Activated CD8-positive, alpha-beta T cell treated with anti-CD3 and anti-CD28 coated beads for 36 hours (primary cell): ENCODE results near the gene SMAD3. TPM values are rescaled to one million over a fixed set of nuclear protein-coding genes. Genes with fewer than 3 reads are reported as not detected.
"Not testable (repeated sequence)": the region's sequence is repeated elsewhere in the genome, so short reads cannot be mapped to it uniquely, and the experiment has no call there.

Experiments
- ATAC-seq: fragments of 200-7000 bp; cut with Tn5 transposase; one replicate; pipeline ENCODE4 v1.10.0; 2021; ENCODE audit warnings: mild to moderate bottlenecking, moderate library complexity
- CTCF ChIA-PET: fragments of 350-600 bp; sonication (Branson Sonifier 250); formaldehyde crosslinking; loops from one replicate; lab custom pipeline; 2021; ENCODE audit warnings: antibody characterized with exemption; lab: Charles Lee
- POLR2A ChIA-PET: fragments of 350-600 bp; sonication (Branson Sonifier 250); formaldehyde crosslinking; loops from one replicate; lab custom pipeline; 2021; ENCODE audit warnings: antibody characterized with exemption; lab: Charles Lee
- DNase-seq: peaks from one replicate; pipeline ENCODE4 v3.0.0-alpha.2; 2020
- H3K27ac Mint-ChIP-seq: one replicate; pipeline ENCODE4 v1.8.0; 2021; ENCODE audit warnings: mild to moderate bottlenecking, mixed read lengths
- H3K27me3 Mint-ChIP-seq: one replicate; pipeline ENCODE4 v1.8.0; 2021; ENCODE audit warnings: mixed read lengths
- H3K36me3 Mint-ChIP-seq: one replicate; pipeline ENCODE4 v1.8.0; 2021; ENCODE audit warnings: low read depth, mixed read lengths
- H3K4me1 Mint-ChIP-seq: one replicate; pipeline ENCODE4 v1.8.0; 2021; ENCODE audit warnings: low read depth, mixed read lengths
- H3K4me3 Mint-ChIP-seq: one replicate; pipeline ENCODE4 v1.8.0; 2021; ENCODE audit warnings: mild to moderate bottlenecking, moderate library complexity, mixed read lengths
- H3K9me3 Mint-ChIP-seq: one replicate; pipeline ENCODE4 v1.8.0; 2021; ENCODE audit warnings: mixed read lengths
- intact Hi-C: fragments of 100-400 bp; cut with micrococcal nuclease; formaldehyde crosslinking; loops from one replicate; pipeline ENCODE4 v1.10.0; 2022
- total RNA-seq, 2 experiments: library from RNA; stranded (reverse); gene quantifications; one replicate each; pipeline ENCODE4 v1.2.3, GENCODE V29; 2021
- TF ChIP-seq, protein P1 (sequence below): fragments of 200-600 bp; IDR thresholded peaks from one replicate; pipeline ENCODE4 v1.8.0; 2022; ENCODE audit warnings: antibody characterized with exemption, mild to moderate bottlenecking

SMAD3 gene
- total RNA-seq, 2 experiments from 2014 or later = 22.3 to 24.7 TPM

DNA sequence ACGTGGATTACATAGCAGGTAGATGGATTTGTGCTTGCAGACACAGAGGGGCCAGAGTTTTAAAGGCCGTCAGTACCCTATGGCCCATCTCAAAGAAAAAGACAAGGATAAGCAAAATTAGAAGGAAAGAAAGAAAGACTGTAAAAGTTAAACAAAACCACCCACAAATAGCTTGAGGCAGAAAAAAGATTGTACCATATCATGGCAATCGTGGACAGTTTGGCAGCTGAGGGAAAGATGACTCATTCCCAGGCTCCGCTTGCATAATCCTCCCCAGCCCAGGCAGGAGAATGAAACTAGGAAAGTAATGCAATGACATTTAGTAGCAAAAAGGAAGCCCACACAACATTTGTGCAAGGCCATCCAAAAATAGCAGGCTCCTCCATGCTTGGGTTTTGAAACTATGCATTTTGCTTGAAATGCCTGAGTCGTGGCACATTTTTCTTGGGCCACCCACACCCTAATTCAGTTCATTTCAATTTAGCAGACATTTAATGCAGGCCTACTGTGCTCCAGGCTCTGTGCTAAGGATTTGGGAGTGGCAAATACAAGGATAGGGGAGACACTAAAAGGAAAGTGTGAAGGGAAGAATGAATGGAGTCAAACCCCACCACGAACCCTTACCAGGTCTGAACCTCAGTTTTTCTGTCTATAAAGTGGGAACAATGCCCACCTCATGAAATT lies 40.9 kb upstream of the SMAD3 start:
- Mint-ChIP-seq H3K9me3 (no peaks in the 10 kb centered on the region), H3K4me3 (no peak overlapping the region), H3K36me3 (no peaks in the 10 kb centered on the region), H3K27ac (peak overlapping the region; percentile 1), H3K4me1 (peaks cover 45% of the 10 kb centered on the region), H3K27me3 (no peaks in the 10 kb centered on the region)
- TF ChIP-seq, protein P1, sequence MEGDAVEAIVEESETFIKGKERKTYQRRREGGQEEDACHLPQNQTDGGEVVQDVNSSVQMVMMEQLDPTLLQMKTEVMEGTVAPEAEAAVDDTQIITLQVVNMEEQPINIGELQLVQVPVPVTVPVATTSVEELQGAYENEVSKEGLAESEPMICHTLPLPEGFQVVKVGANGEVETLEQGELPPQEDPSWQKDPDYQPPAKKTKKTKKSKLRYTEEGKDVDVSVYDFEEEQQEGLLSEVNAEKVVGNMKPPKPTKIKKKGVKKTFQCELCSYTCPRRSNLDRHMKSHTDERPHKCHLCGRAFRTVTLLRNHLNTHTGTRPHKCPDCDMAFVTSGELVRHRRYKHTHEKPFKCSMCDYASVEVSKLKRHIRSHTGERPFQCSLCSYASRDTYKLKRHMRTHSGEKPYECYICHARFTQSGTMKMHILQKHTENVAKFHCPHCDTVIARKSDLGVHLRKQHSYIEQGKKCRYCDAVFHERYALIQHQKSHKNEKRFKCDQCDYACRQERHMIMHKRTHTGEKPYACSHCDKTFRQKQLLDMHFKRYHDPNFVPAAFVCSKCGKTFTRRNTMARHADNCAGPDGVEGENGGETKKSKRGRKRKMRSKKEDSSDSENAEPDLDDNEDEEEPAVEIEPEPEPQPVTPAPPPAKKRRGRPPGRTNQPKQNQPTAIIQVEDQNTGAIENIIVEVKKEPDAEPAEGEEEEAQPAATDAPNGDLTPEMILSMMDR = no peak
- intact Hi-C loops = no loop called here
- DNase-seq (peak; percentile 70), ATAC-seq (peak; percentile 46)
- POLR2A ChIA-PET = interaction anchor here (1.0 to 1.3 kb wide), 2 partner anchors 12 to 219 kb away, joined by 3 read pairs; no protein-coding TSS in a partner anchor
- CTCF ChIA-PET = no interaction called here

DNA sequence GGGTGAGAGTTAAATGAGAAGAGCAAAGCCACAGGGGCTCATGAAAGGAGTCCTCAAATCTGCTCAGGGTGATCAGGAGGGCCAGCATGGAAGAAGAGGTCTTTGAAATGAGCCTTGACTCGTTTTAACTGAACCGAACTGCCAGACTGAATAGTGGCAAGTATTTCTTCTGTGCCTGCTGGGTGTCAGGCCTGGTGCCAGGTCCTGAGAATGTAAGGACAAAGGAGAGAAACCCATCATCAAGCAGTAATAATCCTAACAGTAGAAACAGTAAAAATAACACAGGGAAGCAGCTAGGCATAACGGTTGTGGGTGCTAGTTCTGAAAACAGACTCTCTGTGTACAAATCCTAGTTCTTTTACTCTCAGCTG lies 40.4 kb upstream of the SMAD3 start:
- CTCF ChIA-PET = interaction anchor here (1.2 to 1.5 kb wide), 2 partner anchors 78 kb away, joined by 3 to 4 read pairs; no protein-coding TSS in a partner anchor
- H3K27ac Mint-ChIP-seq = peak overlapping the region; percentile 1

GRCh38 chr15:67025719-67026609 lies 39.4 kb upstream of the SMAD3 start:
- TF ChIP-seq, protein P1 = no peak
- Mint-ChIP-seq H3K27me3 (peaks cover 2% of the 10 kb centered on the region), H3K36me3 (no peaks in the 10 kb centered on the region), H3K9me3 (no peaks in the 10 kb centered on the region), H3K4me3 (no peak overlapping the region), H3K27ac (no peak overlapping the region), H3K4me1 (peaks cover 45% of the 10 kb centered on the region)
- POLR2A ChIA-PET = interaction anchor here (0.6 to 0.9 kb wide), 2 partner anchors 15 to 77 kb away, joined by 3 to 4 read pairs; no protein-coding TSS in a partner anchor
- intact Hi-C loops = no loop called here
- ATAC-seq (no peak), DNase-seq (no peak)
- CTCF ChIA-PET = interaction anchor here (1.2 to 1.5 kb wide), 2 partner anchors 77 to 79 kb away, joined by 3 to 4 read pairs; no protein-coding TSS in a partner anchor

More for the DNA sequence above, 40.4 kb upstream of the SMAD3 start:
- POLR2A ChIA-PET = no interaction called here
- Mint-ChIP-seq H3K27me3 (no peaks in the 10 kb centered on the region), H3K9me3 (no peaks in the 10 kb centered on the region), H3K4me3 (no peak overlapping the region), H3K36me3 (no peaks in the 10 kb centered on the region), H3K4me1 (peaks cover 45% of the 10 kb centered on the region)
- intact Hi-C loops = no loop called here
- TF ChIP-seq, protein P1 = no peak
- ATAC-seq (no peak), DNase-seq (no peak)

DNA sequence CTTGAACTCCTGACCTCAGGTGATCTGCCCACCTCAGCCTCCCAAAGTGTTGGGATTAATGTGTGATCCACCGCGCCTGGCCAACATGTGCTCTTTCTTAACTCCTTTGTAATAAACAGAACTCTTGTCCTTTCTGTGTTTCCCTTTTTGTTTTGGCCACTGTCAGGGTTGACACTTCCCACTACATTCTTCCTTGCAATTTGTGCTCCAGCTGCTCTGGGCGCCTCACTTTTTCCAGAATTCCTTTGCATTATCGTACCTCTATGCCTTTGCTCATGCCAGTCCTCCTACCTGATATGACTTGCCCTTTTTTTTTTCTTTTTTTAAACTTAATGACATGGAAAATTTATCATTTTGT lies 38.8 kb upstream of the SMAD3 start:
- Mint-ChIP-seq H3K36me3 (no peaks in the 10 kb centered on the region), H3K4me3 (no peak overlapping the region), H3K27me3 (peaks cover 2% of the 10 kb centered on the region), H3K27ac (no peak overlapping the region), H3K4me1 (peaks cover 45% of the 10 kb centered on the region), H3K9me3 (no peaks in the 10 kb centered on the region)
- intact Hi-C loops = no loop called here
- ATAC-seq (no peak), DNase-seq (no peak)
- ChIA-PET CTCF (no interaction called here), POLR2A (no interaction called here)
- TF ChIP-seq, protein P1 = no peak

DNA sequence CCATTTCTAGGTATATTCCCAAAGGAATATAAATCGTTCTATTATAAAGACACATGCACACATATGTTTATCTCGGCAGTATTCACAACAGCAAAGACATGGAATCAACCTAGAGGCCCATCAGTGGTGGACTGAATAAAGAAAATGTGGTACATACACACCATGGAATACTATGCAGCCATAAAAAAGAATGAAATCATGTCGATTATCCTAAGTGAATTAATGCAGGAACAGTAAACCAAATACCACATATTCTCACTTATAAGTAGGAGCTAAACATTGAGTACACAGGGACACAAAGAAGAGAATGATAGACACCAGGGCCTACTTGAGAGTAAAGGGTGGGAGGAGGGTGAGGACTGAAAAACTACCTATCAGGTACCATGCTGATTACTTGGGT lies 37.0 kb upstream of the SMAD3 start:
- H3K27ac Mint-ChIP-seq, H3K4me3 Mint-ChIP-seq, CTCF ChIA-PET, DNase-seq, ATAC-seq, H3K36me3 Mint-ChIP-seq, H3K27me3 Mint-ChIP-seq, intact Hi-C loops, H3K9me3 Mint-ChIP-seq: not testable (repeated sequence)
- POLR2A ChIA-PET = interaction anchor here (1.0 to 1.3 kb wide), 3 partner anchors 20 to 57 kb away, joined by 3 read pairs; no protein-coding TSS in a partner anchor
- H3K4me1 Mint-ChIP-seq = peaks cover 40% of the 10 kb centered on the region
